Islet precursor cell (in vitro differentiated cells): ENCODE data around the gene FASN.

Source experiments
- DNase-seq: peaks from one replicate; pipeline ENCODE4 v3.0.0-alpha.2; 2018

The FASN gene

GRCh38 chr17:82072827-82073226 is 25.2 kb downstream of the FASN start:
- no peak for DNase-seq

DNA sequence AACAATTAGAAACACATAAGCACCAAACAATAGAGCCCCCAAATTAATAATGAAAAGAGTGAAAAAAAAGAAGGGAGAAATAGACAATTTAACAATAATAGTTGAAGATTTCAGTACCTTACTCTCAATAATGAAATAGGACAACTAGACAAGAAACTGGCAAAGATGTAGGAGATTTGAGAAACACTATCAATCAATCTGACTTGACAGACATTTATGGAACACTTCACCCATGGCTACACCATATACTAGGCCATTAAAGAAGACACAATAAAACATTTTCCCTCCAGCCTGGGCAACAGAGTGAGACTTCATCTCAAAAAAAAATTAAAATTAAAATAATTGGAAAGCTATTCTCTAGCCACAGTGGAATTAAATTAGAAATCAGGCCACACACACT is 27.4 kb downstream of the FASN start:
- DNase-seq = no peak

DNA sequence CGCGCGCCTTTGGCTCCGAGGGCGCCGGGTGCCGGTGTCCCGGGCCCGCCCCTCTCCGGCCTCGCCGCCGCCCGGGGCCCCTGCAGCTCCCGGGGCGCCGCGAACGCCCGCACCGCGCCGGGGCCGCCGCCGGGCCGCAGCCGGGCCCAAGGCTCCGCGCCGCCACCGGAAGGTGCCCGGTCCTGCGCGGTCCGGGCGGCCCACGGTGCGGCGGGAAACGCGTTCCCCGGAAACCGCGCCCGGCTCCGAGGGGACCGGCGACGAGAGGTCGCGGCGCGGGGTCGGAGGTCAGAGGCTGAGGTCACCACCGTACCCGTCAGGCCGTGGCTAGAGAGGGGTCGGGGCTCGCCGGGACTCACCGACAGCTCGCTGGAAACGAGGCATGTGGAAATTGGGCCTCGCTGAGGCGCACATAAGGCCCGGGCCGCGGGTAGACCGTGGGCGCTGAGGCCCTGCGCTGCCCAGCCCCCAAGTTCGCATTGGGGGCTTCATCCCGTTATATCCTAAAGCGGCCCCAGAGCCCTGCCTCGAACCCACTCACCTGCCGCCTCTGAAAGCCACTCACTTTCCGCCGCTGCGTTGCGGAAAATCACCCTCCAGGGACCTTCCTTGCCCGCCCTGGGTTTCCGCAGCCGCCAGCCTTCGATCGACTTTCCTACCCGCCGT is 32.3 kb downstream of the FASN start, which contains the start of gene DUS1L:
Gene DUS1L (minus strand): TSS at position 167 of the 666 bp plus-strand sequence. CDS start 745 bp downstream, outside the sequence.
- DNase-seq = no peak

DNA sequence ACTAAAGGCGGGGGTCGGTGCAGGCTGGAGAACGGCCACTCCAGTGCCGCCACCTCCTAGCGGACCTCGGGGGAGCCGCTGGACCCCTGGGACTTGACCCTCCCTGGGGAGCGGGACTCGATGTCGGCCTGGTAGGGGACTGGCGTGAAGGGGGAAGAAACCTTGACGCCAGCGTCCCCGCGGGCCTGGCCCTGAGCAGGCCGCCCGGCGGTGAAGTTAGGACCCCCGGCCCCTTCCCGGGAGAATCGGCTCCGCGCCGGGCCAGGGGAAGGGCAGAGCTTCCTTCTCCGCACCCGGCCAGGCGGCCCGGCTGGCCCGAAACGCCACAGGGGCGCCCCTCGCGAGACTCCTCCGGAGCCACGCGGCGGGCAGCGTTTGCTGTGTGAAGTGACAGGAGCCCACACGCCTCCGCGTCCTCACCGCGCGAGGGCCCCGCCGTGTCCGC is 32.8 kb downstream of the FASN start:
- DNase-seq = no peak

DNA sequence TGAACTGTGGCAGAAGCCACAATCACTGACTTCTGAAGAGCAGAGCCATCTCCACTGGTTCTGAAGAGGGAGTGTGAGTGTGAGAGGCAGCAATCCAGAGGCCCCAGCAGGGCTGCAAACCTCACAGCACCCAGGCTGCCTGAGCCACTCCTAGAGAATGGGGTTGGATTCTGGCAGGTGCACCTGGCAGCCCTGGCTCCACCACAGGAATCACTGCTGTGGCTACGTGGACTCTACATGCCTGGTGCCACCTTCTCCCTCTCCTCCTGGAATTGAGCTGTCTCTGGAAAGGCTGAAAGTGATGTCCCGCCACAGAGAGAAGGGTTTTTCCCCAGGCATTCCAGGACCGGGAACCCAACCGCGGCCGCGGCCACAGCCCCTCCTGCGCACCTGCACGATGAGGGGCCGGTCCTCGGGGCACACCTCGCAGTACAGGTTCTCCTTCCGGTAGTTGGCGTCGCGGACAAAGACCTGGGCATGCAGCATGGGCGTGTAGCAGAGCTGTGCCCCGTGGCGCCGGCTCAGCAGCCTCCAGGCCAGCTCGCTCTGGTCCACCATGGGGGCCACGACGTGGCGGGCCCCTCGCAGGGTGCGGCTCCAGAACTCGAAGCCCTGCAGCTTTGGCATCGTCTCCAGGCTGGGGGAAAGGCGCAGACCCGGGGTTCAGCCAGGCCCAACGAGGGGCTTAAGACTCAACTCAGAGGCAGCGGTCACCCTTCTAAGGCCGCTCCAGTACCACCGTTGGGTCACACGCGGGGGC is 33.4 kb downstream of the FASN start:
- DNase-seq = no peak

GRCh38 chr17:82063424-82064415 is 34.3 kb downstream of the FASN start:
- no peak for DNase-seq

GRCh38 chr17:82062984-82063368 is 35.1 kb downstream of the FASN start:
- DNase-seq = no peak

- no peak for DNase-seq
These were observed 35.7 kb downstream of the FASN start for GRCh38 chr17:82062076-82062983.

DNA sequence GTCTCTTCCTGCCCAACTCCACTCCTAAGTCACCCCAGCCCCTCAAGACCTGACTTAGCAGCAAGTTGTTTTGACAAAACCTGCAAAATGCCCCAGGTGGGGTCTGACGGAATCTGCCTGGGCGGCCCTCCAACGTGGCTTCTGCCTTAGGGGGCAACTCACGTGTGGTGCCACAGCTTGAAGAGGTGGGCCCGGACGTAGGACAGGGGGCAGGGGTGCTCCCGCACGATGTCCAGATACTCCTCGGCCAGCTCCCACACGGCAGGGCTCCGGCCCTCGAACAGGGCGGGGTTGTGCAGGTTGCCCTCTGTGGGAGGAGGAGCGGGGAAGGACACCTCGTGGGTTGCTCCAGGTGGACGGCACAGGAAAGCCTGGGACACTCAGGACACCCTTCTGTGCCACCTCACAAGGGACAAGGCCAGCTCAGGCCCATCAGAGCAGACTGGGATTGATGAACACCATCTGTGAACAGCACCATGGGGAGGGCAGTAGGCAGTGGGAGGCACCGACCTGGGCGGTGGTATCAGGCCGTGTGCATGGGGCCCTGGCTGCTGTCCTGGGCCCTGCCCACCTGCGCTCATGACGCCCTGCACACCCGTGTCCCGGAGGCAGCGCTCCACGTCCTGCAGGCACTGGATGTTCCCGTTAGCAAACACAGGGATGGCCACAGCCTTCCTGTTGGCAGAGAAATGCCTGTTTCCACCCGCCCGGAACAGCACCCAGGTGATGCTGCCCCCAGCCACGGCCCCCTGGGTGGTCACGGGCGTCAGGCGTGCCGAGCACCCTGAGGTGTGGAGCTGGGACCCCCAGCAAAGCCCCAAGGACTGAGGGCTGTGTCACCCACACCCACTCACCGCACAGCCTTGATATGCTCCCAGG is 36.8 kb downstream of the FASN start:
- DNase-seq = no peak

DNA sequence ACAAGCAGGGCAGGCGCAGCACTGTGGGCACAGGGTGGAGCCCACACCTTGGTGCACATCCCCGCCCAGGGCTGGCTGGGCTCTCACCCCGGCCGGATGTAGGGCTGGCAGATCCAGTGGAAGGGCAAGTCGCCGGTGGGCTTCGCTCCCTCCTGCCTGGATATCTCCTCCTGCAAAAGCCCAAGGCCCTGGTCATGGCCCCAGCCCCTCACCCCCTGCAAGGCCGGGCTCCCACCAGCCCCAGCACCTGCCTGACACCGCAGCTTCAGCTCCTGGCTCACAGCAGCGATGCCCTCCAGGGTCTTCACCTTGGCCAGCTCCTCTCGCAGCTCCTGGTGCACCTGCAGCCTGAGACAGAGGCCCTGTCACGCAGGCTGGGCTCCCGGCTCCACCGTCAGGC is 37.4 kb downstream of the FASN start:
- DNase-seq = no peak

DNA sequence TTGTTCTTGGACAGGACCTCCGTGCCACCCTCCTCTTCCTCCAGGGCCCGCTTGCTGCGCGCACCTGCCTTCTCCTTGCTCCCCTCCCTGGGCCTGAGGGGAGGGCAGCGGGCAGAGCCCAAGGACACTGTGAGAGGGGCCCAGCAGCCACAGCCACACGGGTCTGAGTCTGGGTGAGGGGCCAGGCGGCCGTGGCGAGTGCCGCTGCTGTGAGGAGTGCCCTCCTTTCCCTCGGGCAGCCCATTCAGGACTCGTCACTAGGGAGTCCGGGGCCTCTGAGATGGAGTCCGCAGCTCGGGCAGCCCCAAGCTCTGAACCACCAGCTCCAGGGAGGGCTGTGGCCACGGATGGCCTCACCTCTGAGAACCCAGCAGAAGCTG is 38.0 kb downstream of the FASN start:
- DNase-seq = no peak

DNA sequence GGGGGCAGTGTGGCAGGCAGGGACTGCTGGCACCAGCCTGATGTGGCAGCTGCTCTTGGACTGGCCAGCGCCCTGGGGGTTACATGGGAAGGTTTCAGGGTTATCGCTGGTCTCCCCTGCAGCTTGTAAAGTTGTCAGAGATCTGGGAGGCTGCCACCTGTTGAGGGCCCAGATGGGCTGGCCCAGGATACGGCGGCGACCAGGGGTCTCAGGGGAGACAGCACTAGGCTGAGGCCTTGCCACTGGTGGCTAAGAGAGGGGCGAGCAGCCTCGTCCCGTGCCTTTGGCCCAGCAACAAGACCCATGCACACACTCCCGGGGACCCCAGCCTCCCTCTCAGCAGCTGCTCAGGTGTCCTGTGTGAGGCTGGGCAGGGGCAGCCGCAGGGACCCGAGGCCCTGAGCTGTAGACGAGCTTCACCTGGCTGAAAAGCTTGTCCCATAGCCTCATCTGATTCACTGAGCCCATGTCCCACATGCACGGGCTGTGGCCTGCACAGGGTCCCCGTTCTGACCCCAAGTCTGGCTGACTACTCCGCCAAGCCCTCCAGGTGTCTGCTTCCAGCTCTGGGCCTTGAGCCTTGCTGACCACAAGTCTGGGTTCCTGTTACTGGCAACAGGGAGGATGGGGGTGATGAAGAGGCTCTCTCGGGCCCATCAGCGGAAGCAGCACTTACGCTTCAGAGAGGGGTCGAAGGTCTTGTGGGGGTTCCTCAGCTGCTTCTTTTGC is 38.6 kb downstream of the FASN start:
- no peak for DNase-seq

DNA sequence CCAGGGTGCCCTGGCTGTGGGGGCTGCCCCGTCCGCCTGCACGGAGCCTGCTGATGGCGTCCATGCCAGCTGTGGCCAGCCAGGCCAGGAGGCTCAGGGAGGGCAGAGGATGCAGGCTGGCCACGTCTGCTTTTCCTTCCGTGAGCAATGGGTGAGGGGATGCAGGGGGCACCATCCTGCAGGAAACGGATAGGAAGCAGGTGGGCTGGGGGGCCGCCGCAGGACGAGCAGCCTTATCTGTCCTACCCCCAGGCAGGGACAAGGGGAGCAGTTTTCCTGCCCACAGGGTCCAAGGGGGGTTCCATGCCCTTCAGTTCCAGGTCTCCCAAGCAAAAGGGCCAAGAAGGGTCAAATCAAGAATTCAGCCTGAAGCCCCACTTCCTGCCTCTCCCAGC is 39.2 kb downstream of the FASN start:
- no peak for DNase-seq

- DNase-seq = no peak
These were observed 39.7 kb downstream of the FASN start for GRCh38 chr17:82058230-82058854.

DNA sequence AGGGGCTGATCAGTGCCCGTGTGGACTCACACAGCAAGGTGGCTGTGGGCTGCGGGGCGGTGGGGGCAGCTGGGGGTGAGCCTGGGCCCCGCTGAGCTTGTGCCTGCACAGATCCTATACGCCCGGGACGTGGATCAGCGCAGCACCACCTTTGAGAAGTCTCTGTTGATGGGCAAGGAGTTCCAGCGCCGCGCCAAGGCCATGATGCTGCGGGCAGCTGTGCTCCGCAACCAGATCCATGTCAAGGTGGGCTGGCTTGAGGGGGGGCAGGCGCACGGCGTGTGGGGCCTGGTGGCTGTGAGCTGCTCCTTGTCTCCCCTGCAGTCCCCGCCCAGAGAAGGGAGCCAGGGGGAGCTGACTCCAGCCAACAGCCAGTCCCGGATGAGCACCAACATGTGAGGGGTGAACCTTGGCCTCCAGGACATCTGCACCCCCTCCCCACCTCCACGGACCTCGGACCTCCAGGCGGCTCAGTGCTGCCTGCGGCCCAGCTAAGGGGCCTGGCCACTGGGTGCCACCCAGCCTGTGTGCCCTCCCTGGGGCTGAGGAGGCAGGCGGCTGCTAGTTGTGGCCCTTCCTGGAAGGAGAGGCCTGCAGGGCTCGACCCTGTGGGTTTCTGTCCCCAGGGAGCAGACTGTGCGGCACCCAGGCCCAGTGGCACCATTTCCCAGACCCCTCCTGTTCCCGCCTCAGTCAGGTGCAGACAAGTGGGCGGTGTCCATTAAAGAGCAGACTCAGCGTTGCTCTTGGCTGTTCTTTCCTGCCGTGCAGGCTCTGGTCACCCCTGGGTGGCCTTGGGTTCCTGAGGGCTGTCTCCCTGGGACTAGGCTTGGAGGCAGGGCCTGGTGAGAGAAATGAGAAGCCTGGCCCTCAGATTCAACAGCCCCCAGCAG is 41.1 kb downstream of the FASN start:
- no peak for DNase-seq

DNA sequence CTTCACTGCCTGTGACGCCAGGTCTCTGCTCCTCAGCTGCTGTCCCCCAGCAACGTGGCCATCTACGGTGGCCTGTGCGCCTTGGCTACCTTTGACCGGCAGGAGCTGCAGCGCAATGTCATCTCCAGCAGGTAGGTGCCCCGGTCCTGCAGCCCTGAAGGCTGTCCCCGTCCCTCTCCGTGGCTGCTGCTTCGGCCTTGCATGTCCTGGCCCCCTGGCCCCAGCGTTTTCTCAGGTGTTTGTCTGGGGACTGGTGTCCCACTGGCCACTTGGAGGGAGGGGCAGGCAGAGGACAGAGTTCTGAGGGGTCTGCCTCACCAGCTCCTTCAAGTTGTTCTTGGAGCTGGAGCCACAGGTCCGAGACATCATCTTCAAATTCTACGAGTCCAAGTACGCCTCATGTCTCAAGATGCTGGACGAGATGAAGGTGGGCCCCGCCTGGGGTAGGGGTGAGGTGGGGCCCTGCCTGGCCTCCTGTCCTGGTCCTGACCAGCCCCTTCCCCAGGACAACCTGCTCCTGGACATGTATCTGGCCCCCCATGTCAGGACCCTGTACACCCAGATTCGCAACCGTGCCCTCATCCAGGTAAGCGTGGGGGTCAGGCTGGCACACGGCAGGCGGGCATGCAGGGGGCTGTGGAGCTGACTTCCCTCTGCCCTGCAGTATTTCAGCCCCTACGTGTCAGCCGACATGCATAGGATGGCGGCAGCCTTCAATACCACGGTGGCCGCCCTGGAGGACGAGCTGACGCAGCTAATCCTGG is 41.9 kb downstream of the FASN start:
- DNase-seq = no peak

- DNase-seq = no peak
These were observed 42.7 kb downstream of the FASN start for GRCh38 chr17:82055023-82055964.
